Naive thymus-derived CD8-positive, alpha-beta T cell (primary cell): ENCODE results near the gene ARF3. TPM values are rescaled to one million over a fixed set of nuclear protein-coding genes. Genes with fewer than 3 reads are reported as not detected.

Experiments used
- ATAC-seq, 2 donors: fragments of 150-1000 bp; cut with Tn5 transposase in 1 of 2; sonication (Bioruptor Pico), chemical (Tn5 transposase) in 1 of 2; 1 replicate in 1 of 2; 2 replicates in 1 of 2; pipeline ENCODE4 v1.10.0; 2021; ENCODE audit warnings: mild to moderate bottlenecking in 2 of 2, moderate library complexity in 2 of 2
- POLR2A ChIA-PET: fragments of 350-600 bp; sonication (Branson Sonifier 250); formaldehyde crosslinking; loops from one replicate; lab custom pipeline; 2021; ENCODE audit warnings: antibody characterized with exemption; lab: Charles Lee
- DNase-seq, 10 donors: peaks; one replicate each; pipeline versions ENCODE4 v3.0.0 to v3.0.0-alpha.2; 2020 to 2022
- H3K27ac Mint-ChIP-seq, 10 donors: one replicate each; pipeline ENCODE4 v1.8.0; 2020 to 2022; ENCODE audit warnings: mild to moderate bottlenecking in 10 of 10, mixed read lengths in 10 of 10, moderate library complexity in 4 of 10, inconsistent platforms in 1 of 10
- H3K27me3 Mint-ChIP-seq, 5 donors: one replicate each; pipeline ENCODE4 v1.8.0; 2021 to 2022; ENCODE audit warnings: mixed read lengths in 5 of 5
- H3K36me3 Mint-ChIP-seq, 3 donors: one replicate each; pipeline ENCODE4 v1.8.0; 2020 to 2022; ENCODE audit warnings: mixed read lengths in 3 of 3, mild to moderate bottlenecking in 2 of 3, inconsistent platforms in 1 of 3
- H3K4me1 Mint-ChIP-seq, 4 donors: one replicate each; pipeline ENCODE4 v1.8.0; 2021 to 2022; ENCODE audit warnings: mixed read lengths in 4 of 4
- H3K4me3 Mint-ChIP-seq, 10 donors: one replicate each; pipeline ENCODE4 v1.8.0; 2020 to 2022; ENCODE audit warnings: mild to moderate bottlenecking in 10 of 10, mixed read lengths in 10 of 10, moderate library complexity in 6 of 10, inconsistent platforms in 1 of 10
- H3K9me3 Mint-ChIP-seq, 9 donors: one replicate each; pipeline ENCODE4 v1.8.0; 2020 to 2022; ENCODE audit warnings: mixed read lengths in 9 of 9, mild to moderate bottlenecking in 3 of 9, inconsistent platforms in 1 of 9, moderate library complexity in 1 of 9
- polyA plus RNA-seq, 3 donors: library from polyadenylated mRNA; unstranded; fragments of 300-500 nt; fragmentation: Illumina TruSeq; gene quantifications; one replicate each; pipeline ENCODE4 v1.2.3, GENCODE V29; 2021
- total RNA-seq, 8 experiments: library from RNA in 2 of 8; stranded (reverse) in 2 of 8; gene quantifications; one replicate each; pipeline ENCODE4 v1.2.3 and lab custom pipeline; 2021 to 2026

The ARF3 gene
- total and polyA plus RNA-seq, 5 experiments from 2014 or later, result 19.5 to 57.3 (median 24.4) TPM

- H3K4me1 Mint-ChIP-seq, result peaks cover 20 to 58% (median 32%) of the 10 kb centered on the region in 4 donors
- H3K27ac Mint-ChIP-seq, result peak overlapping the region in 9 of 10 donors; percentile 59 to 93 (median 78)
- POLR2A ChIA-PET, result interaction anchor here (0.6 to 4.0 kb wide), 5 partner anchors 10 to 84 kb away, joined by 3 to 18 read pairs (median 5); partner anchors contain the start of genes DDX23 and FKBP11
These were observed 20.8 kb downstream of the ARF3 start for GRCh38 chr12:48936379-48936979.

GRCh38 chr12:48934312-48934706 is 23.0 kb downstream of the ARF3 start:
- Mint-ChIP-seq H3K36me3 (peaks cover 0 to 44% (median 11%) of the 10 kb centered on the region in 3 donors), H3K27ac (peak overlapping the region; percentile 80 to 95 (median 88)), H3K4me3 (peak overlapping the region in 6 of 10 donors; percentile 24 to 79 (median 58)), H3K27me3 (no peaks in the 10 kb centered on the region), H3K4me1 (peaks cover 22 to 53% (median 33%) of the 10 kb centered on the region in 4 donors), H3K9me3 (no peaks in the 10 kb centered on the region)
- ATAC-seq (no peak), DNase-seq (no peak)
- POLR2A ChIA-PET, result interaction anchor here (0.9 to 2.8 kb wide), 3 partner anchors 9 to 81 kb away, joined by 5 to 22 read pairs (median 9); partner anchors contain the start of gene FKBP11

More at GRCh38 chr12:48936379-48936979, 20.8 kb downstream of the ARF3 start:
- ATAC-seq, result peak; percentile 68 to 84
- Mint-ChIP-seq H3K27me3 (no peaks in the 10 kb centered on the region), H3K9me3 (no peaks in the 10 kb centered on the region), H3K36me3 (peaks cover 0 to 46% (median 8%) of the 10 kb centered on the region in 3 donors), H3K4me3 (no peak overlapping the region)
- DNase-seq, result peak; percentile 73 to 91 (median 84)

GRCh38 chr12:48933664-48934311 is 23.5 kb downstream of the ARF3 start:
- peak; percentile 61 to 91 for ATAC-seq
- no peaks in the 10 kb centered on the region for H3K9me3 Mint-ChIP-seq
- no peaks in the 10 kb centered on the region for H3K27me3 Mint-ChIP-seq
- H3K4me3 Mint-ChIP-seq, result peak overlapping the region in 7 of 10 donors; percentile 24 to 79 (median 66)
- peaks cover 0 to 39% (median 11%) of the 10 kb centered on the region in 3 donors for H3K36me3 Mint-ChIP-seq
- peaks cover 22 to 49% (median 33%) of the 10 kb centered on the region in 4 donors for H3K4me1 Mint-ChIP-seq
- POLR2A ChIA-PET, result interaction anchor here (0.9 to 2.8 kb wide), 4 partner anchors 9 to 80 kb away, joined by 3 to 22 read pairs (median 7); partner anchors contain the start of gene FKBP11
- H3K27ac Mint-ChIP-seq, result peak overlapping the region; percentile 80 to 95 (median 88)
- DNase-seq, result peak in 4 of 10 donors; percentile 10 to 59 (median 52)

- H3K27ac Mint-ChIP-seq, result peak overlapping the region in 9 of 10 donors; percentile 13 to 93 (median 73)
- H3K27me3 Mint-ChIP-seq, result no peaks in the 10 kb centered on the region
- no peak for DNase-seq
- H3K36me3 Mint-ChIP-seq, result peaks cover 0 to 30% (median 11%) of the 10 kb centered on the region in 3 donors
- POLR2A ChIA-PET, result interaction anchor here (0.5 to 2.8 kb wide), 4 partner anchors 8 to 79 kb away, joined by 3 to 22 read pairs (median 6); partner anchors contain the start of gene FKBP11
- H3K4me1 Mint-ChIP-seq, result peaks cover 22 to 44% (median 33%) of the 10 kb centered on the region in 4 donors
- H3K4me3 Mint-ChIP-seq, result peak overlapping the region in 7 of 10 donors; percentile 5 to 79 (median 36)
- no peak for ATAC-seq
- H3K9me3 Mint-ChIP-seq, result no peaks in the 10 kb centered on the region
These were observed 24.4 kb downstream of the ARF3 start for GRCh38 chr12:48932878-48933277.

GRCh38 chr12:48930475-48930874 is 26.8 kb downstream of the ARF3 start:
- Mint-ChIP-seq H3K36me3 (peaks cover 0 to 20% (median 10%) of the 10 kb centered on the region in 3 donors), H3K27ac (peak overlapping the region in 2 of 10 donors; percentile 8 to 71), H3K4me3 (peak overlapping the region in 1 of 10 donors; percentile 39), H3K4me1 (peaks cover 20 to 46% (median 36%) of the 10 kb centered on the region in 4 donors), H3K27me3 (no peaks in the 10 kb centered on the region), H3K9me3 (no peaks in the 10 kb centered on the region)
- POLR2A ChIA-PET, result interaction anchor here (0.8 kb wide), 1 partner anchor 78 kb away, joined by 3 read pairs; the partner anchor contains the start of gene DDX23
- ATAC-seq (no peak), DNase-seq (no peak)

- POLR2A ChIA-PET, result interaction anchor here (0.6 kb wide), 1 partner anchor 10 kb away, joined by 3 read pairs; no protein-coding TSS in a partner anchor
- DNase-seq (no peak), ATAC-seq (no peak)
- Mint-ChIP-seq H3K4me1 (peaks cover 21 to 42% (median 35%) of the 10 kb centered on the region in 4 donors), H3K27ac (peak overlapping the region in 8 of 10 donors; percentile 7 to 64 (median 53)), H3K27me3 (no peaks in the 10 kb centered on the region), H3K4me3 (no peak overlapping the region), H3K9me3 (no peaks in the 10 kb centered on the region), H3K36me3 (peaks cover 0 to 20% (median 10%) of the 10 kb centered on the region in 3 donors)
These were observed 27.7 kb downstream of the ARF3 start for GRCh38 chr12:48929551-48929950.

- POLR2A ChIA-PET, result interaction anchor here (1.3 to 1.5 kb wide), 3 partner anchors 10 to 61 kb away, joined by 3 read pairs; a partner anchor contains a TSS
- ATAC-seq (no peak), DNase-seq (no peak)
- peaks cover 0 to 28% (median 3%) of the 10 kb centered on the region in 3 donors for H3K36me3 Mint-ChIP-seq
- peak overlapping the region; percentile 68 to 99 (median 88) for H3K27ac Mint-ChIP-seq
- peak overlapping the region; percentile 16 to 80 (median 52) for H3K4me3 Mint-ChIP-seq
- no peaks in the 10 kb centered on the region for H3K9me3 Mint-ChIP-seq
- H3K4me1 Mint-ChIP-seq, result peaks cover 17 to 40% (median 35%) of the 10 kb centered on the region in 4 donors
- no peaks in the 10 kb centered on the region for H3K27me3 Mint-ChIP-seq
These were observed 30.0 kb downstream of the ARF3 start for GRCh38 chr12:48927261-48927660.

- Mint-ChIP-seq H3K36me3 (peaks cover 7 to 36% (median 10%) of the 10 kb centered on the region in 3 donors), H3K4me1 (peaks cover 22 to 52% (median 50%) of the 10 kb centered on the region in 4 donors), H3K9me3 (no peaks in the 10 kb centered on the region), H3K27me3 (no peaks in the 10 kb centered on the region), H3K4me3 (peak within 1 kb of the TSS; percentile 88 to 99 (median 96)), H3K27ac (peak within 1 kb of the TSS; percentile 94 to 99 (median 98))
- POLR2A ChIA-PET, result interaction anchor here (0.5 to 4.0 kb wide), 23 partner anchors 8 to 2000 kb away, joined by 3 to 34 read pairs (median 6); partner anchors contain the start of genes ARF3, DDN, DDX23 and RND1
- DNase-seq, result peak; percentile 66 to 91 (median 84)
- ATAC-seq, result peak; percentile 85
These were observed 31.8 kb downstream of the ARF3 start, which contains the start of gene FKBP11 for GRCh38 chr12:48925304-48926011. Gene FKBP11, minus strand, starts transcription at chr12:48925492. Its CDS starts 64 bp downstream, at chr12:48925428.

- H3K36me3 Mint-ChIP-seq, result peaks cover 7 to 31% (median 9%) of the 10 kb centered on the region in 3 donors
These were observed 32.5 kb downstream of the ARF3 start for GRCh38 chr12:48924617-48925303.

GRCh38 chr12:48923117-48923516 is 34.2 kb downstream of the ARF3 start:
- Mint-ChIP-seq H3K9me3 (no peaks in the 10 kb centered on the region), H3K4me3 (peak overlapping the region in 6 of 10 donors; percentile 0 to 71 (median 11)), H3K4me1 (peaks cover 27 to 60% (median 58%) of the 10 kb centered on the region in 4 donors), H3K27me3 (no peaks in the 10 kb centered on the region), H3K27ac (peak overlapping the region; percentile 40 to 99 (median 96)), H3K36me3 (peaks cover 7 to 28% (median 9%) of the 10 kb centered on the region in 3 donors)
- POLR2A ChIA-PET, result interaction anchor here (1.0 to 4.0 kb wide), 3 partner anchors 19 to 71 kb away, joined by 3 to 34 read pairs (median 6); partner anchors contain the start of genes ARF3 and DDX23
- ATAC-seq (no peak), DNase-seq (no peak)

More at GRCh38 chr12:48924617-48925303, 32.5 kb downstream of the ARF3 start:
- Mint-ChIP-seq H3K27me3 (no peaks in the 10 kb centered on the region), H3K4me3 (peak overlapping the region; percentile 88 to 99 (median 96)), H3K27ac (peak overlapping the region; percentile 94 to 99 (median 98)), H3K9me3 (no peaks in the 10 kb centered on the region), H3K4me1 (peaks cover 22 to 52% (median 52%) of the 10 kb centered on the region in 4 donors)
- POLR2A ChIA-PET, result interaction anchor here (0.7 to 4.0 kb wide), 18 partner anchors 9 to 264 kb away, joined by 3 to 34 read pairs (median 7); partner anchors contain the start of genes ARF3, DDN, DDX23 and RND1
- DNase-seq (peak; percentile 72 to 88 (median 80)), ATAC-seq (peak; percentile 78 to 79)
